HG02642 (cell line): ENCODE results near the gene NBPF12.
"Not testable (repeated sequence)": the region's sequence is repeated elsewhere in the genome, so short reads cannot be mapped to it uniquely, and the experiment has no call there.

Source experiments
- ATAC-seq: cut with Tn5 transposase; IDR thresholded peaks from one replicate; pipeline ENCODE4 v1.9.1; 2021; ENCODE audit warnings: mild to moderate bottlenecking; ENCODE audit not compliant: unreplicated experiment, poor library complexity

NBPF12 gene, protein sequence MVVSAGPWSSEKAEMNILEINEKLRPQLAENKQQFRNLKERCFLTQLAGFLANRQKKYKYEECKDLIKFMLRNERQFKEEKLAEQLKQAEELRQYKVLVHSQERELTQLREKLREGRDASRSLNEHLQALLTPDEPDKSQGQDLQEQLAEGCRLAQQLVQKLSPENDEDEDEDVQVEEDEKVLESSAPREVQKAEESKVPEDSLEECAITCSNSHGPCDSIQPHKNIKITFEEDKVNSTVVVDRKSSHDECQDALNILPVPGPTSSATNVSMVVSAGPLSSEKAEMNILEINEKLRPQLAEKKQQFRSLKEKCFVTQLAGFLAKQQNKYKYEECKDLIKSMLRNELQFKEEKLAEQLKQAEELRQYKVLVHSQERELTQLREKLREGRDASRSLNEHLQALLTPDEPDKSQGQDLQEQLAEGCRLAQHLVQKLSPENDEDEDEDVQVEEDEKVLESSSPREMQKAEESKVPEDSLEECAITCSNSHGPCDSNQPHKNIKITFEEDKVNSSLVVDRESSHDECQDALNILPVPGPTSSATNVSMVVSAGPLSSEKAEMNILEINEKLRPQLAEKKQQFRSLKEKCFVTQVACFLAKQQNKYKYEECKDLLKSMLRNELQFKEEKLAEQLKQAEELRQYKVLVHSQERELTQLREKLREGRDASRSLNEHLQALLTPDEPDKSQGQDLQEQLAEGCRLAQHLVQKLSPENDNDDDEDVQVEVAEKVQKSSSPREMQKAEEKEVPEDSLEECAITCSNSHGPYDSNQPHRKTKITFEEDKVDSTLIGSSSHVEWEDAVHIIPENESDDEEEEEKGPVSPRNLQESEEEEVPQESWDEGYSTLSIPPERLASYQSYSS (N-terminal part only)

DNA sequence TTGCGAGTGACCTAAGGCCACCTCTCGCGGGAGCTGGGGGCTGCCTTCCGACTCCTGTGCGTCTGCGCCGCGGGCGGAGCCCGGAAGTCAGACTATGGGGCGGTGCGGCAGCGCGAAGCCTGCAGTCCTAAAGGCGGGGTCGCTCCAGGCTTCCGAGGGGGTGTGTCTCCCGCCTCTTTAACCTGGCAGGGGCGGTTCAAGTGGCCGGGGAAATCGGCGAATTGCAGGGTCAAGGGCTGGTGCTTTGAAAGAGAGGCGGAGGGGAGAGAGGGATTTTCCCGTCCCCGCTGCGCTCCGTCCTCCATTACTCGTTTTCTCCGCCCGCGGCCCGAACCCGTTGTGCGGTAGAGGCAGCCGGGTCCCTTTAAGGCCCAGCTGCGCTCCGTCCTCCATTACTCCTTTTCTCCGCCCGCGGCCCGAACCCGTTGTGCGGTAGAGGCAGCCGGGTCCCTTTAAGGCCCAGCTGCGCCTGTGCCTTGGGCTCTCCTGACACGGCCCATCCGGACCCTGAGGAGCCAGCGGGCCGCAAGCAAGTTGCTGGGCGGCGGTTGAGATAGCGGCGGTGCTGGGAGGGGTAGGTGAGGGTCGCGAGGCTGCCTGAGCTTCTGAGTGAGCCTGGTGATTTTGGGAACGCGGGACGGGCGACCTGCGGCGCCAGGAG is at the start of gene NBPF12:
NBPF12 (plus strand) TSS at position 83 of the 661 bp plus-strand sequence. CDS start 21,820 bp downstream, outside the sequence.
- peak; percentile 77 for ATAC-seq

DNA sequence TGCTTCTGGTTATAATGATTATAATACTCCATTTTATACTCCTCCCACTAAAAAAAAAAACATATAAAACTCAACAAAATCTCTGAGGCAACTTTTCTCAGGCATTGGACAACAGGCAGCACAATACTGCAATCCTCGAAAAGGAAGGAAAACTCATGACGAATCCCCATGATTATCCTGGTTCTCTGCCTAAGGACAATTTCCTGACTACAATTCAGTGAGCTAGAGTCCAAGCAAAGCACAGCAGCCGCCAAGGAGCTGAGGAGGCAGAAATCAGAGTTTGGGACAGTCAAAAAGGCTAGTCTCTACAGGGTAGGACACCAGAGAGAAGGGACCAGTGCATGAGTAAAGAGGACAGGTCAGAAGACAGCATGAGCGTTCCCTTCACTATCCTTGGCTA is 46.8 kb upstream of the NBPF12 start:
- not testable (repeated sequence) for ATAC-seq

DNA sequence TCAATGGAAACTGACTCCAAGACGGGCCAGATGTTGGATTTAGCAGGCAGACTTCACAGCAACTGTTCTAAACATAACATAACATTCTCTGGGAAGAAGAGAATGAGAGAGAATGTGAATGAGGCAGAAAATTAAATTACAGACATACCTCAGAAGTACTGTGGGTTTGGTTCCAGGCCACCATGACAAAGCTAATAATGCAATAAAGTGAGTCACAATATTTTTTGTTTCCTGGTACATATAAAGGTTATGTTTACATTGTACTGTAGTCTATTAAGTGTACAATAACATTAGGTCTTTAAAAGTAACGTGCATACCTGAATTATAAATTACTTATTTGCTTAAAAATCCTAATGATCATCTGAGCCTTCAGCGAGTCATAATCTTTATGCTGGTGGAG is 45.8 kb upstream of the NBPF12 start:
- ATAC-seq: not testable (repeated sequence)

DNA sequence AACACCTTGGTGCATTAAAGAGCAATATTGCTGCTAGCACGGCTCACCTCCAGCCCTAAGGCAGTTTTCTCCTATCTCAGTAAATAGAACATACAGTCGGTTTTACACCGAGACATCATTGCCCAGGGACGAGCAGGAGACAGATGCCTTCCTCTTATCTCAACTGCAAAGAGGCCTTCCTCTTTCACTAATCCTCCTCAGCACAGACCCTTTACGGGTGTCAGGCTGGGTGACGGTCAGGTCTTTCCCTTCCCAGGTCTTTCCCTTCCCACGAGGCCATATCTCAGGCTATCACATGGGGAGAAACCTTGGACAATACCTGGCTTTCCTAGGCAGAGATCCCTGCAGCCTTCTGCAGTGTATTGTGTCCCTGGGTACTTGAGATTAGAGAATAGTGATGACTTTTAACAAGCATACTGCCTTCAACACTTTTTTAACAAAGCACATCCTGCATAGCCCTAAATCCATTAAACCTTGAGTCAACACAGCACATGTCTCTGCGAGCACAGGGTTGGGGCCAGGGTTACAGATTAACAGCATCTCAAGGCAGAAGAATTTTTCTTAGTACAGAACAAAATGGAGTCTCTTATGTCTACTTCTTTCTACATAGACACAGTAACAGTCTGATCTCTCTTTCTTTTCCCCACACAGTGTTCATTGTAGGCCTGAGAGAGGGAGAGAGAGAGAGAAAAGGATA is 30.4 kb upstream of the NBPF12 start:
- ATAC-seq: not testable (repeated sequence)

DNA sequence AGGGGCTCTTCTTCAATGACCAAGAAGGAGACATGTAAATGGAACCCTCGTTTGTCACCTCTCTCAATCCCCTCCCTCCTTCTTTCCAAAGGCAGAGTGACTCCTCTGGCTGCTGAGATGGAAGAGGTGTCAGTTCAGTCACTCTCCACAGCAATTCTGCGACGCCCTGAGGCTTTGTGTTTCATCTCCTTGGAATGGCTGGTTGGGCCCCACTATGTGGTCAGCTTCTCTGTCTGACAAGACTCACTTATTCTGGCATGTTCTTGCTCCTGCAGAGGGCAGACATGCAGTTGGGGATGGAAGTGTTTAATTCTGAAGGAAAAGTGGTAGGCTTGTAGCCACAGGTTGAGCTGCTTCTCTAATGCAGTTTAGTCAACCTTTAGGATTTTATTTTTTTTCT is 25.1 kb upstream of the NBPF12 start:
- not testable (repeated sequence) for ATAC-seq

DNA sequence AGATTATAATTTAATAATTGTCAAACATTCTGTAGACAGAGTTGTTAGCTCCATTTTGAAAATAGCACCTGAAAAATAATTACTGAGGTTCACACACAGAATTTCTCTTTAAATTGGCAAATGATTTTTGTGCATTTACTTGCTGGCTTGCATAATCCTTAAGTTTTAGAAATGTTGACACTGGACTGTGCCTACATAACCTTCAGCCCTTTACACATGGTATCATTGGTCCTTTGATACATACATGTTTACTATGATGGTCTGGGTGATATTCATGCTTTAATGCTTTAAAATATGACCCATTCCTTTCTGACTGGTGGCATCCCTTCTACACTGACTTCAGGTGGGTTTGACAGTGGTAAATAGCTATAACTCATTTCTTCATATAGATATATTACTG is 17.3 kb upstream of the NBPF12 start:
- ATAC-seq: not testable (repeated sequence)

DNA sequence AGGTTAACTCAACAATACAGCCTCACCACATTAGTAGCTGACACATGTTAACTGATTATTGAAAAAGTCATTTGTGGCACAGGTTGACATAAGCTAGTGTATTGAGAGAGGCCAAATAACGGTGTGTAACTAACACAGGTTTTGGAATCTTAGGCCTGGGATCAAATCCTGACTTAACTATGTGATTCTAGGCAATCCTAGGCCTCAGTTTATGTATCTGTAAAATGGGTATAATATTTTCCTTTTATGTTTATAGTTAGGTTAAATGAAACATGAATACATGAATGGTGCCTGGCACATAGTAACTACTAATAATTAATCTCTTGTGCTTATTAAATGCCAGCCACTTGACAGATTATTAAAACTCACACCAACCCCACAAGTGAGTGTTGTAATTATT is 15.5 kb upstream of the NBPF12 start:
- not testable (repeated sequence) for ATAC-seq

DNA sequence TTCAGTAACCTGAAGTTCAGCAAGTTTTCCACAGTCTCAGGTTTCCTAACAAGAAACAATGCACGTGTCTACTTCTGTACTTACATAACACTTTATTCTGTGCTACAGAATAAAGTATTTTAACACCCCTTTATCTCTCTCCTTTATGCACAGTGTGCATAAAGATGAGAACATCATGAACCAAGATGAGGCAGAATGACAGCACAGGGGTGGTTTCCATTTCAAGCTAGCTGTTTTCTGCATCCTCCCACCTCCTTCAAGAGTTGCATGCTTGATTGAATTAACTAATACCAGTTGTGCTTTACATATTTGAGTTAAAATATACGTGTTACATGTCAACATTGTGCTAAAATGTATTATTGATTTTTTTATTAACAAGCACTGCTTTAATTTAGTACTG is 14.0 kb upstream of the NBPF12 start:
- ATAC-seq: not testable (repeated sequence)

DNA sequence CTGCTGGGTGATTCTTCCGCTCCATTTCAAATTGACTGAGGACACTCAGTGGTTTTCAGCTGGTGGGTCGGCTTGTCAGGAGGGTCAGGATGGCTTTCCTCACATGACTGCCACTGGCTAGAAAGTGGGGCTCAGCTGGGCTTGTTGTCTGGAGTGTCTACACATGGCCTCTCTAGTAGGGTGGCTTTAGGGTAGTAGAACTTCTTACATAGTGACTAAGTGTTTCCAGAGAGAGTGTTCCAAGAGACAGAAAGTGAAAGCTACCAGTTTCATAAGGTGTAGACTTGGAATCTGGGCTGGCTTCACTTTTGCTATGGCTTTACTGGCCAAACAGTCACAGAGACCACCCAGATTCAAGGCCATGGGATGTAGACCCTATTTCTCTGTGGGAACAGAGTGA is 11.7 kb upstream of the NBPF12 start:
- not testable (repeated sequence) for ATAC-seq

DNA sequence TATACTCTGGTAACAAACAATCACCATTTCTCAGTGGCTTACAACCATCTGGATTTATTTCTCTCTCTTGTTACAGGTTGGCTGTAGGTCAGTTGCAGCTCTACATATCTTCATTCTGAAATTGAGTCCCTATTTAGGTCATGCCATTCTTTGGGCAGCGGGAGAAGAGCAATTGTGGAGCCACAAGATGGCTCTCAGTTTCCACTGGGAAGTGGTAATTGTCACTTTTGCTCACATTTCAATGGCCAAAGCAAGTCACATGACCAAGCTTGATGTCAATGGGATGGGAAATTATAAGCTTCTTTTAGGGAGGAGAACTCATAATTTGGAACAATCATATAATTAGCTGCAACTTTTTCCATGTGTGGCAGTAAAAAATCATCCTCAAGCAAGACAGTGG is 7.9 kb upstream of the NBPF12 start:
- ATAC-seq: not testable (repeated sequence)

DNA sequence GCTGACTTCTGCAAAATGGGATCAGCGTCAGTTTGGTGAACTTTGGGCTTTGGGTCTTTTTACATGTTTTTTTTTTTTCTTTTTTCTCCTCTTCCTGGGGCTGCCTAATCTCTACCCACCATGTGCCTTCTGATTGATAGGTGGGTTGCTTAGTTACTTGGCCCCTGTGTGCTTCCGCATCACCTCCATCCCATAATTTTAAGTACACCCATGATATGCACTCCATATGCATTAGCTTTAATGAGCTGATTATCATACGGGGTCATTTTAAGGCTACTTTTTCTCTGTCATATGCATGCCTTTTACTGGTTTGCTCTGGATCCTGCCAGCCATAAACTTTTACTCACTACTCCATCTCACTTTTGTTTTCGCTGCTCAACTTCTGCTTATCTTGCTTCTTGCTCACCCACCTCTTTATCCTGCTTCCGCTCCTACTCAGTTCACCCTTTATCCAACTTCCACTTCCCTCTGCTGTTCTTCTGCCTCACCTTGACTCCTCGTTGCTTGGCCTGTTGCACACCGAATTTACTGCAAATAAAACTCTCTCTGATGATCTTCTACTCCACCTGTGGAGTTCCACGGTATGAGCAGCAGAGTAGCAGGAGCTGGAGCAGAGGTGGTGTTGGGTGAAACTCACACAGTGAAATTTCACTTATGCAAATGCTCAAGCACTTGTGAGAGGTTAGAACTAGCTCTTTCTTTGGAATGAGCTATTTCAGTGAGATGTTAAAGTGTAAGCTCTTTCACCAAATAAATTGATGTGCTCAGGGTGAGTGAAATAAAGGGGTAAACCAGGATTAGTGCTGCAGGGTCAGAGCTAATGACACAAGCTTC is 3.5 kb upstream of the NBPF12 start:
- peak; percentile 34 for ATAC-seq

DNA sequence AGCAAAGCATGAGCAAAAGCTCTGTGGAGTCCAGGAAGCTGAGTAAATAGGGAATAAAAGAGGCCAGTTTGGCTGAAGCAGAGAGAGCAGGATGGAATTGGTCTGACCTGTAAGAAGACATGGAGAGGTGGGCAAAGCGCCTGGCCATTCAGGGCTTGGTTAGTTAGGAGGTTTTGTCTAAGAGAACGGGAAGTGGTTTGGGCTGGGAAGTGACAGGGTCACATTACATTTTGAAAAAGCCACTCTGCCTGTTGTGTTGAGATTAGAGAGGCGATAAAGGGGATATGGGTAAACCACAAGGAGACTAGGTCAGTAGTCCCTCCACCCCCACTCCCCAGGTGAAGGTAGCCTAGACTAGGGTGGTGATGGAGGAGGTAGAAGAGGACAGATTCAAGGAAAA is 662 bp upstream of the NBPF12 start:
- not testable (repeated sequence) for ATAC-seq

DNA sequence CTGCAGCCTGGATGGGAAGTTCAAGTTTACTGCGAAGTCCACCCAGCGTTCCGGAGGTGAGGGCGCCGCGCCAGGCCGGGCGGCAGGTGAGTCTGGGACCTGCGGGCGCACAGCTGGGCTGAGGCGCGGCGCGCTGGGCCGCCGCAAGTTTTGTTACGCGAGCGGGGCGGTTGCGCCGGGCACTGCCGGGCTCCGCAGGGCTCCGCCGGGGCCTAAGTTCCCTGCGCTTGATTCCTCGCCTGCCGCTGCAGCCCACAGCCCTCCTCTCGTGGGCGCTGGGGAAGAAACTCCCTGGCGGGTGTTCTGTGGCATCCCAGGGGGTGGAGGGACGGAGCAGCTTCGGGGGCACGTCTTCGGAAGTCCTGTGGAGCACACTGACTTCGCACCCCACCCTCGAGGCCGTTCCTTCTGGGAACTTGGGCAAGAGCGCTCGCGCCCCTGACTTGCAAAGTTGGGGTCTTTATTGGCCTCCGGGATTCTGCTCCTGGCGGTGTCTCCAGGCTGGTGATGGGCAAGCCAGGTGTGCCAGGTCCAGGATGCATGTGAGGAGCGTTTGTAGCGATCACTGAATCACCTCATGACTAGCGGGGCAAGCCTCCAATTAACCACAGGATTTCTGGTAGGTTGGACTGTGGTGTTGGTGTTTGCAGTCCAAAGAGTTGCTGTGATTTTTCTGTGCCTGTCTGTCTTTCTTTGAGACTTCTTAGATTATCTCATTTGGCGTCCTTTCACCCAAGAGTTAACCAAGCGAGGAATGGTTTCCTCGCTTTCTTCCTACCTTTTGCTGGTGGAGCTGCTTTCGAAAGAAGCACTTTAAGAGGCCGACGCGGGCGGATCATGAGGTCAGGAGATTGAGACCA is 1.0 kb downstream of the NBPF12 start:
- ATAC-seq: peak; percentile 35

DNA sequence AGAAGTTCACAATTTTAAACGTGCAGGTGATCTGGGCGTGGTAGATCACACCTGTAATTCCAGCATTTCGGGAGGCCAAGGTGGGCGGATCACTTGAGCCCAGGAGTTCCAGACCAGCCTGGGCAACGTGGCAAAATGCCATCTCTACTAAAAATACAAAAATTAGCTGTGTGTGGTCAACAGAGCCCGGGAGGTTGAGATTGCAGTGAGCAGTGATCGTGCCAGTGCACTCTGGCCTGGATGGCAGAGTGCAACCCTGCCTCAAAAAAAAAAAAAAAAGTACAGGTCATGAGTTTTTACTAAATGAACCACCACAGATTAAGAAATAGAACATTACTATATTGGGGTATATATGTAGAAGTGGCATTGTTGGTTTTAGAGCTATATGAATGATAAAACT is 2.2 kb downstream of the NBPF12 start:
- not testable (repeated sequence) for ATAC-seq

DNA sequence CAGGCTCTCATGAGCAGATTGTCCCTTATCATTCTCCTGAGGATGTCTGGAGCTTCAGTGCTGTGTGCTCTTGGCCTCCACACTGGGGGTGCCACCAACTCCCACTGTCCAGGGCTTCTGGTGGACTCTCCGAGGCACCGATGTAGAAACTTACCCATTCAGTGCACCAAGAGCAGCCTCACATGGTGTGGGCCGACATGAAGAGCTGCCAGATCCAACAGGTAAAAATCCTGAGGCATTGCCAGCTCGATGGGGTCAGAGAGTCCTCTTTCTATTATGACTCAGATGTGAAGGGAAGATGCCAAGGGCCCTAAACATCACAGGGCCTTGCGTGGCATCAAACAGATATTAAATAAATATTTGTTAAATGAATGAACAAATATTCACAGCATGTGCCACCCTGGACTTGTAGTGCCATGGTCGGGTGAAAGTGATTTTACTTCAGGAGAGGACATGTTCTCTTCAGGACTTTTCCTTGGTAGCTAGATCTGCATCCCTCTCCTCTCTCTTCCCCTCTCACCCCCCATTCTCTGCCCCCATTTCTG is 5.3 kb downstream of the NBPF12 start:
- ATAC-seq: not testable (repeated sequence)

DNA sequence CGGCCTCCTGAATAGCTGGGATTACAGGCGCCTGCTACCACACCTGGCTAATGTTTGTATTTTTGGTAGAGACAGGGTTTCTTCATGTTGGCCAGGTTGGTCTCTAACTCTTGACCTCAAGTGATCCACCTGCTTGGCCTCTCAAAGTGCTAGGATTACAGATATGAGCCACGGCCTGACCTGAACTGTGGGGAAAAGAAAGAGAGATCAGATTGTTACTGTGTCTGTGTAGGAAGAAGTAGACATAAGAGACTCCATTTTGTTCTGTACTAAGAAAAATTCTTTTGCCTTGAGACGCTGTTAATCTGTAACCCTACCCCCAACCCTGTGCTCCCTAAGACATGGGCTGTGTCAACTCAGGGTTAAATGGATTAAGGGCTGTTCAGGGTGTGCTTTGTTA is 10.0 kb downstream of the NBPF12 start:
- ATAC-seq: not testable (repeated sequence)

DNA sequence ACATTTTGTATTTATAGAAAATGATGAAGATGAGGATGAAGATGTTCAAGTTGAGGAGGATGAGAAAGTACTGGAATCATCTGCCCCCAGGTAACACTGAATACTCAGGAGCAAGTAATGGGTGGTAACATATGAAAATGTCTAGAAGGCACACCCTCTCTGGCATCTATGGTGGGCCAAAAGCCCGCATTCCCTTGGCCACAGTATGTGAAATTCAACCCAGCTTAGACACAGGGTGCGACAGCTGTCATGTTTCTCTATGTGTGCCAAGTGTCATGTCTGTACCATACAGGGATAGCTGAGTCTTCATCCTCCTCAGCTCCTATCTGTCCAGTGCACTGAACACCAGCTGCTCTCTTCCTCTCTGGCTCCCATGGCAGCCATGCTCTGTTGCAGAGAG is 26.2 kb downstream of the NBPF12 start:
- not testable (repeated sequence) for ATAC-seq

DNA sequence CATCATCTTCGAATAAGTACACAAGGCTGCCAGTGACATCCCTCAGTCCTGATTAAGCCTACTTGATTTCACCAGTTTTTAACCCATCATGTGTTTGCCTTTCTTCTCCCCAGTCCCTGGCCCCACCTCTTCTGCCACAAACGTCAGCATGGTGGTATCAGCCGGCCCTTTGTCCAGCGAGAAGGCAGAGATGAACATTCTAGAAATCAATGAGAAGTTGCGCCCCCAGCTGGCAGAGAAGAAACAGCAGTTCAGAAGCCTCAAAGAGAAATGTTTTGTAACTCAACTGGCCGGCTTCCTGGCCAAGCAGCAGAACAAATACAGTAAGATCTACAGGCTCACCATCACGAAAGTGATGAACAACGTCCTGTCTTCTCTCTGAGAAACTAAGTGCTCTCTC is 28.2 kb downstream of the NBPF12 start:
- ATAC-seq: not testable (repeated sequence)
